GM12878 (cell line): ENCODE data around the gene GLUL. TPM values are rescaled to one million over a fixed set of nuclear protein-coding genes. Genes with fewer than 3 reads are reported as not detected.

Experiments
- ATAC-seq: fragments of 200-7000 bp; cut with Tn5 transposase; 3 replicates; pipeline ENCODE4 v1.9.1; 2020; ENCODE audit warnings: mild to moderate bottlenecking, moderate library complexity
- BruUV-seq: library from RNA; stranded (reverse); fragments of 400-500 nt; replicated peaks from 2 replicates; lab custom pipeline; 2021; lab: Mats Ljungman, UMichigan
- CTCF ChIA-PET: fragments of 300-600 bp; sonication (Branson Sonifier 250); formaldehyde crosslinking; extraction: SDS; loops from one replicate; lab custom pipeline; 2021; ENCODE audit warnings: inconsistent platforms; lab: Yijun Ruan, JAX
- POLR2A ChIA-PET: fragments of 350-600 bp; formaldehyde crosslinking; extraction: SDS; loops from one replicate; lab custom pipeline; 2021; ENCODE audit warnings: inconsistent platforms; lab: Charles Lee
- RAD21 ChIA-PET: fragments of 300-600 bp; sonication (Branson Sonifier 250); formaldehyde crosslinking; loops from one replicate; lab custom pipeline; 2023; ENCODE audit warnings: antibody characterized with exemption; ENCODE audit not compliant: unreplicated experiment; lab: Charles Lee
- SMC1A ChIA-PET: fragments of 300-600 bp; sonication (Branson Sonifier 250); formaldehyde crosslinking; loops from one replicate; lab custom pipeline; 2023; ENCODE audit not compliant: unreplicated experiment, uncharacterized antibody; lab: Charles Lee
- DNase-seq: peaks from one replicate; pipeline ENCODE4 v3.0.0-alpha.2; 2011; ENCODE audit warnings: low read depth, low spot score
- FAIRE-seq: peaks from 3 replicates; lab custom pipeline; 2011; peaks lifted over from hg19 to GRCh38; lab: Jason Lieb, UNC
- H2AFZ ChIP-seq: 2 replicates; pipeline ENCODE4 v1.6.0; 2011; ENCODE audit warnings: low read depth, low read length, control low read depth; ENCODE audit not compliant: control insufficient read depth
- H3K27ac ChIP-seq: 2 replicates; pipeline ENCODE4 v1.5.1; 2011; ENCODE audit warnings: control low read depth; ENCODE audit not compliant: control insufficient read depth, insufficient read depth
- H3K27me3 ChIP-seq, 2 experiments: replicated peaks in 1 of 2; 2 replicates each; pipeline versions ENCODE4 v1.6.0 to v1.6.1; 2011; ENCODE audit warnings: low read length in 1 of 2; ENCODE audit not compliant: control insufficient read depth in 2 of 2, insufficient read depth in 2 of 2
- H3K36me3 ChIP-seq, 2 experiments: 2 replicates each; pipeline ENCODE4 v1.5.1; 2011; ENCODE audit warnings: low read length in 1 of 2; ENCODE audit not compliant: control insufficient read depth in 2 of 2, insufficient read depth in 2 of 2
- H3K4me1 ChIP-seq: 2 replicates; pipeline ENCODE4 v1.6.1; 2011; ENCODE audit warnings: mild to moderate bottlenecking, low read length, moderate library complexity, mixed read lengths; ENCODE audit not compliant: control insufficient read depth, insufficient read depth
- H3K4me2 ChIP-seq: 2 replicates; pipeline ENCODE4 v1.6.0; 2011; ENCODE audit warnings: control low read depth; ENCODE audit not compliant: control insufficient read depth, insufficient read depth
- H3K4me3 ChIP-seq: fragments of 200-600 bp; sonication (generic); 2 replicates; pipeline ENCODE4 v1.5.1; 2016
- H3K79me2 ChIP-seq: 2 replicates; pipeline ENCODE4 v1.6.0; 2011; ENCODE audit warnings: low read length; ENCODE audit not compliant: control insufficient read depth, insufficient read depth
- H3K9ac ChIP-seq: 2 replicates; pipeline ENCODE4 v1.8.0; 2011; ENCODE audit warnings: low read length, control low read depth, mixed read lengths; ENCODE audit not compliant: control insufficient read depth, insufficient read depth
- H3K9me3 ChIP-seq: replicated peaks from 3 replicates; pipeline ENCODE4 v1.5.1; 2011; ENCODE audit warnings: mild to moderate bottlenecking, low read length; ENCODE audit not compliant: control insufficient read depth, insufficient read depth
- H4K20me1 ChIP-seq: 2 replicates; pipeline ENCODE4 v1.6.0; 2011; ENCODE audit not compliant: control insufficient read depth, insufficient read depth
- CREB1 ChIP-seq: IDR thresholded peaks from 2 replicates; pipeline ENCODE4 v1.6.1; 2012; ENCODE audit warnings: low read depth, mild to moderate bottlenecking, inconsistent platforms
- CTCF ChIP-seq, 3 experiments: IDR thresholded peaks in 2 of 3; conservative IDR thresholded peaks in 1 of 3; 2 replicates each; pipeline ENCODE4 v1.5.1; 2011; ENCODE audit warnings: low read depth in 3 of 3, low read length in 3 of 3, mild to moderate bottlenecking in 3 of 3, control low read depth in 2 of 3, moderate library complexity in 2 of 3, inconsistent platforms in 1 of 3, mixed read lengths in 1 of 3; ENCODE audit not compliant: control insufficient read depth in 2 of 3, insufficient read depth in 1 of 3; ENCODE audit errors: extremely low read depth in 1 of 3
- EED ChIP-seq: sonication (generic); IDR thresholded peaks from 2 replicates; pipeline ENCODE4 v1.6.1; 2016; ENCODE audit warnings: antibody characterized with exemption, low read depth
- RUNX3 ChIP-seq: IDR thresholded peaks from 2 replicates; pipeline ENCODE4 v1.6.1; 2012; ENCODE audit warnings: low read length, inconsistent platforms
- SMARCA5 ChIP-seq: fragments of 450-650 bp; IDR thresholded peaks from 2 replicates; pipeline ENCODE4 v1.6.1; 2017; ENCODE audit warnings: mild to moderate bottlenecking
- WGBS: methylation state at CpG from one replicate; pipeline ENCODE4 v1.1.6; 2016; ENCODE audit warnings: low lambda C conversion rate; ENCODE audit not compliant: insufficient replicate concordance, insufficient coverage; ENCODE audit errors: missing lambda C conversion rate; 5-methylcytosine and 5-hydroxymethylcytosine counted together
- in situ Hi-C: fragments of 300-500 bp; cut with MboI; formaldehyde crosslinking; loops from 9 replicates; pipeline ENCODE4 v1.14.3; 2018; ENCODE audit warnings: mixed read lengths
- intact Hi-C: fragments of 100-400 bp; cut with micrococcal nuclease; formaldehyde crosslinking; loops from one replicate; pipeline ENCODE4 v1.14.2; 2022; ENCODE audit not compliant: unreplicated experiment
- polyA plus RNA-seq, 11 experiments: library from polyadenylated mRNA; depleted of rRNA in 4 of 11; unstranded in 6 of 11; stranded (reverse) in 5 of 11; fragments of >200 nt; fragmentation: Nextera tagmentation in 4 of 11; fragmentation: Illumina TruSeq in 1 of 11; extraction: Ambion mirVana in 4 of 11; extraction: Trizol in 1 of 11; gene quantifications; 1 replicate in 1 of 11; 2 replicates in 10 of 11; pipeline versions ENCODE4 v1.2.1 to v1.2.3, GENCODE V29; 2011 to 2016; ENCODE audit warnings: inconsistent platforms in 2 of 11, missing spikeins in 2 of 11, low read depth in 1 of 11
- total RNA-seq, 4 experiments: library from RNA; depleted of rRNA in 3 of 4; stranded (reverse); fragments of >200 nt in 3 of 4; fragmentation: Illumina TruSeq in 1 of 4; extraction: Trizol in 1 of 4; gene quantifications; 2 replicates each; pipeline versions ENCODE4 v1.2.1 to v1.2.3, GENCODE V29; 2013 to 2021

GLUL gene
- total and polyA plus RNA-seq, 10 of the 15 experiments (the other 5 are each of a cell fraction or from before 2014, with no cell fraction given): 2.3 to 392 (median 164) TPM

- TF ChIP-seq CTCF (IDR thresholded peaks at IDR 0.05 in 2 of 3, conservative IDR thresholded peaks at IDR 0.05 in 1 of 3; ENCODE audit: control insufficient read depth in 2 of 3, extremely low read depth in 1 of 3, insufficient read depth in 1 of 3, low read depth in 3 of 3, low read length in 3 of 3) (no peak), CREB1 (0 out of 2 replicates have a peak, but pooled peaks have one; percentile 43)
These were observed 35.1 kb upstream of the GLUL start (continued) for GRCh38 chr1:182426442-182427430.

GRCh38 chr1:182415789-182416188, 24.2 kb upstream of the GLUL start:
- H3K9me3 ChIP-seq: no peaks in the 10 kb centered on the region
- H3K36me3 ChIP-seq: no peaks in the 10 kb centered on the region
- H3K79me2 ChIP-seq: no peaks in the 10 kb centered on the region
- peak; percentile 24; the same call in 2 of the 3 replicates for ATAC-seq
- H3K4me1 ChIP-seq: peaks cover 4% of the 10 kb centered on the region; the same call in 1 of the 2 replicates
- H4K20me1 ChIP-seq: no peaks in the 10 kb centered on the region
- WGBS: 0% methylated on average over 1 of the region's 1 CpG
- in situ Hi-C loops: no loop called here
- no peak overlapping the region for H3K9ac ChIP-seq
- ChIA-PET CTCF (interaction anchor here (1.9 kb wide), 1 partner anchor 19 kb away, joined by 6 read pairs; no protein-coding TSS in a partner anchor), POLR2A (no interaction called here), RAD21 (interaction anchor here (1.4 kb wide), 1 partner anchor 272 kb away, joined by 5 read pairs; no protein-coding TSS in a partner anchor), SMC1A (no interaction called here)
- DNase-seq: no peak
- no peak overlapping the region for H3K4me2 ChIP-seq
- no peak overlapping the region for H3K4me3 ChIP-seq
- no peak overlapping the region for H3K27ac ChIP-seq
- TF ChIP-seq RUNX3 (0 out of 2 replicates have a peak, but pooled peaks have one; percentile 28), SMARCA5 (no peak), EED (peak; percentile 68; the same call in 1 of the 2 replicates)
- no peak for FAIRE-seq
- no peaks in the 10 kb centered on the region for H3K27me3 ChIP-seq
- 0 out of 2 replicates have a peak overlapping the region, but pooled peaks have one; percentile 5 for H2AFZ ChIP-seq
- BruUV-seq: no TSS peak
- intact Hi-C loops: no loop called here
